ENCODE measurements around the gene KISS1. TPM values are rescaled to one million over a fixed set of nuclear protein-coding genes. Genes with fewer than 3 reads are reported as not detected.
"Not testable (repeated sequence)": the region's sequence is repeated elsewhere in the genome, so short reads cannot be mapped to it uniquely, and the experiment has no call there.

The KISS1 gene, protein sequence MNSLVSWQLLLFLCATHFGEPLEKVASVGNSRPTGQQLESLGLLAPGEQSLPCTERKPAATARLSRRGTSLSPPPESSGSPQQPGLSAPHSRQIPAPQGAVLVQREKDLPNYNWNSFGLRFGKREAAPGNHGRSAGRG
- not detected in 2 replicates for total RNA-seq (2014; rRNA removed; shearing (Covaris generic); ENCODE audit: low replicate concordance)

DNA sequence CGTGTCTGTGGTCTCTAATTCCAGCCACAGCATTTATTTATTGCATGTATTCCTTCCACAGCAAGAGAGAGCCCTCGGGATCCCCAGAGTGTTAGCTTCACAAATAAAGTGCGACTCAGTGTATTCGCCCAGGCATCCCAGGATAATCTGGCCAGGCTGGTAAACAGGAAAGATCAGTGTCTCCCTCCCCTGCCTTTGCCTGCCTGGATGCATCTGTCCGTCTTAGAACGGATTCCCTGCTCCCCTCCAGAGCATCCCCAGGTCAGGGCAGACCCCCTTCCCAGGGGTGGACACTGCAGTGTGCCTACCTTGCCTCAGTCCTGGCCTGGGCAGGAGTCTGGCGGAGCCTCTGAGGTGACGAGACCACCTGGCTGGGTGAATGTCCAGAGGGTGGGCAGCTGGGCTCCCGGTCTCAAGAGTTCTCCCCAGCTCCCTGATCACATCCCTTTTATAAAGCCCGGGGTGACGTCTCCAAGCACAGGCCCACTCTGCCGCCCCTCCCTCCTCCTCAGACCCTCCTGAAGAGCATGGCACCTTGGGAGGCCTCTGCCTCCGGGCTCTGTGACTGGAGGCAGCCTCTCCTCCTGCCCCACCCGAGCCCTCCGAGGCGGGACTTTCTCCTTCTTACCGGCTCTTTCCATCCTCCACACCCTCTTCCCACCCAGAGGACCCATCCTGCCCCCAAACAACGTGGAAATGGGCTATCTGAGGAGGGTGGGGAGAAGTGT lies at the start of gene KISS1:
TSS of gene KISS1 (minus strand) at position 424 of the 728 bp plus-strand sequence. CDS start 3,615 bp downstream, outside the sequence.
- H2AFZ ChIP-seq (ENCODE audit: low read length): no peak within 1 kb of the TSS
- H3K4me1 ChIP-seq (ENCODE audit: low read length): no peaks in the 10 kb centered on the region
- no peaks in the 10 kb centered on the region for H3K36me3 ChIP-seq (ENCODE audit: insufficient read depth, low read length)
- no peaks in the 10 kb centered on the region for H3K9me3 ChIP-seq (ENCODE audit: low read length)
- no peak within 1 kb of the TSS for H3K4me3 ChIP-seq (ENCODE audit: low read length)
- no peaks in the 10 kb centered on the region for H4K20me1 ChIP-seq (ENCODE audit: insufficient read depth, low read depth, low read length)
- H3K4me2 ChIP-seq (ENCODE audit: low read depth, low read length, poor library complexity, severe bottlenecking): no peak within 1 kb of the TSS
- no peak within 1 kb of the TSS for H3K9ac ChIP-seq (ENCODE audit: low read length)
- no peaks in the 10 kb centered on the region for H3K9me2 ChIP-seq (replicated peaks; ENCODE audit: insufficient read depth, low read length)
- DNase-seq: no peak
- no peaks in the 10 kb centered on the region for H3K79me2 ChIP-seq (ENCODE audit: low read length)
- no peak within 1 kb of the TSS for H3K27ac ChIP-seq (ENCODE audit: low read length)
- H3K27me3 ChIP-seq (ENCODE audit: low read length): no peaks in the 10 kb centered on the region

DNA sequence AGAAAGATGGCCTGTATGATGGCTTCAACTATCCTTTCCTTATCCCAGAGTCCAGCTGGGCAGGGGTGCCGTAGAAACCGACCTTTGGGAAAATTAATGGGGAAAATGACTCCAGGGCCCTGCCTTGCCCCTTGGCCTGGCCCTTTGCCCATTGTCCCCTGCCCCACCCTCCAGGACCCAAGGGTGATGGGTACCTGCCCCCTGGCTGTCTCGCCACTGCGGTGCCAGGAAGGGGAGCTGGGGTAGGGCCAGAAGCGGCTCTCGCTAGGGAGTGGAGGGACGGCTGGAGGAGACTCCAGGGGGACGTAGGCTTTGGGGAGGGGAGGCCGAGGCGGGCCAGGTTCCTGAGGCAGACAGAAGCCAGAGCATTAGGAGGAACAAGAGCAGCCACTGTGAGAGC lies 46.6 kb upstream of the KISS1 start:
- H3K36me3 ChIP-seq (ENCODE audit: insufficient read depth, low read length): no peaks in the 10 kb centered on the region
- H3K4me2 ChIP-seq (ENCODE audit: low read depth, low read length, poor library complexity, severe bottlenecking): no peak overlapping the region
- no peaks in the 10 kb centered on the region for H3K9me2 ChIP-seq (replicated peaks; ENCODE audit: insufficient read depth, low read length)
- H3K79me2 ChIP-seq (ENCODE audit: low read length): no peaks in the 10 kb centered on the region
- H3K27me3 ChIP-seq (ENCODE audit: low read length): no peaks in the 10 kb centered on the region
- no peak overlapping the region for H3K9ac ChIP-seq (ENCODE audit: low read length)
- H3K4me1 ChIP-seq (ENCODE audit: low read length): no peaks in the 10 kb centered on the region
- H3K9me3 ChIP-seq (ENCODE audit: low read length): no peaks in the 10 kb centered on the region
- DNase-seq: no peak
- no peak overlapping the region for H2AFZ ChIP-seq (ENCODE audit: low read length)
- H3K27ac ChIP-seq (ENCODE audit: low read length): no peak overlapping the region
- H4K20me1 ChIP-seq (ENCODE audit: insufficient read depth, low read depth, low read length): no peaks in the 10 kb centered on the region
- no peak overlapping the region for H3K4me3 ChIP-seq (ENCODE audit: low read length)

DNA sequence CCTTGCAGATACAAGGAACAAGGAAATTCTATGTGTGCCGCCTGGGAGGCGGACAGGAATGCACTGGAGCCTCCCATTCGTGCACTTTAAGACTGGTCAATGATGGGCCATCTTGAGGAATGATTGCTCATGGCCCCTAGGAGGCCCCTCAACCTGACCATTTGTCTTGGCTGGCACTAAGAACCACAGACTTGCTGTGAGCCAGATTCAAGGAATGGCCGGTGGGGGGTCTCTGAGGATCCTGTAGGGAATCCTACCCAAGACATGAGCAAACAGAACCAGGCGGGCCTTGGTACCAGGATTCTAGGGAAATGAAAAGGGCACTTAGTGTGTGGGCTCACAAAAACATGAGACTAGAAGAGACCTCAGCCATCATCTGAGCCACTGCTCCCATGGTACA lies 45.6 kb upstream of the KISS1 start:
- Histone ChIP-seq H3K79me2 (ENCODE audit: low read length) (no peaks in the 10 kb centered on the region), H3K36me3 (ENCODE audit: insufficient read depth, low read length) (no peaks in the 10 kb centered on the region), H3K4me3 (ENCODE audit: low read length) (no peak overlapping the region), H3K9me2 (replicated peaks; ENCODE audit: insufficient read depth, low read length) (no peaks in the 10 kb centered on the region), H3K27ac (ENCODE audit: low read length) (no peak overlapping the region), H3K4me2 (ENCODE audit: low read depth, low read length, poor library complexity, severe bottlenecking) (no peak overlapping the region), H2AFZ (ENCODE audit: low read length) (no peak overlapping the region), H3K4me1 (ENCODE audit: low read length) (no peaks in the 10 kb centered on the region), H3K27me3 (ENCODE audit: low read length) (no peaks in the 10 kb centered on the region), H4K20me1 (ENCODE audit: insufficient read depth, low read depth, low read length) (no peaks in the 10 kb centered on the region), H3K9ac (ENCODE audit: low read length) (no peak overlapping the region), H3K9me3 (ENCODE audit: low read length) (no peaks in the 10 kb centered on the region)
- no peak for DNase-seq

DNA sequence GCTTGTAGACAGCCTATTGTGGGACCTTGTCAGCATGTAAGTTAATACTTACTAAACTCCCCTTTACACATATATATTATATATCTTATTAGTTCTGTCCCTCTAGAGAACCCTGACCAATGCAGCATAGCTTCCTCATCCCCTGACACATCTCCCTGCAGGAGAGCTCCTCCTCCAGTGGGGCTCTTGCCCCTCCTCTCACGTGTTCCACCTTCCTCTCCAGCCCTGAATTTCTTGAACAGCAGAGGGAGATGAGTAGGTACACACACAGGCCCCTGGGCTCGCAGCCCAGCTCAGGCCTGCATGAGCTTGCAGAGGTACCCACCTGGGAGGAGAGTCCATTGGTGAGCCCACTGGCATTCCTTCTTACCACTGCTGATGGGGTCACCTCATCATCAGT lies 44.8 kb upstream of the KISS1 start:
- DNase-seq: peak; percentile 45
- H3K4me2 ChIP-seq (ENCODE audit: low read depth, low read length, poor library complexity, severe bottlenecking): no peak overlapping the region
- no peaks in the 10 kb centered on the region for H3K9me3 ChIP-seq (ENCODE audit: low read length)
- no peak overlapping the region for H2AFZ ChIP-seq (ENCODE audit: low read length)
- no peaks in the 10 kb centered on the region for H3K4me1 ChIP-seq (ENCODE audit: low read length)
- no peaks in the 10 kb centered on the region for H3K79me2 ChIP-seq (ENCODE audit: low read length)
- no peak overlapping the region for H3K9ac ChIP-seq (ENCODE audit: low read length)
- H3K4me3 ChIP-seq (ENCODE audit: low read length): no peak overlapping the region
- no peaks in the 10 kb centered on the region for H4K20me1 ChIP-seq (ENCODE audit: insufficient read depth, low read depth, low read length)
- H3K36me3 ChIP-seq (ENCODE audit: insufficient read depth, low read length): no peaks in the 10 kb centered on the region
- H3K9me2 ChIP-seq (replicated peaks; ENCODE audit: insufficient read depth, low read length): no peaks in the 10 kb centered on the region
- H3K27me3 ChIP-seq (ENCODE audit: low read length): no peaks in the 10 kb centered on the region
- H3K27ac ChIP-seq (ENCODE audit: low read length): no peak overlapping the region

DNA sequence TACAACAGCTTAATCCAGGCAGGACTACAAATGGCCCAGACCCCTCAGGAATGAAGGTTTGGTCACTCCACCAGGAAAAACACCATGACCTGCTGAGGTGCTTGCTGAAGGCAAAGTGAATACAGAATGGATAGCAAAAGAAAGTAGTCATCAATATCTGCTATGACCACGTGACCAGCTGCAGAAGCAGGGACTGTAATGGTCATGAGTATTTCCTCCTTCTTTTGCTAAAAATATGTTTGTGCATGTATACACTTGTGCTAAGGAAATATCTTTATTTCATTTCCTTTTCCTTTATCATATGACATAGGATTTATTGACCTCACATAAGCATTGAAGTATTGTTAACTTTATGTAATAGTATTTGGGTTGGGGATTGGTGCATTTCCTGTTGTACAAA lies 43.9 kb upstream of the KISS1 start:
- no peak overlapping the region for H3K27ac ChIP-seq (ENCODE audit: low read length)
- no peak overlapping the region for H3K9ac ChIP-seq (ENCODE audit: low read length)
- no peaks in the 10 kb centered on the region for H3K79me2 ChIP-seq (ENCODE audit: low read length)
- no peaks in the 10 kb centered on the region for H3K4me1 ChIP-seq (ENCODE audit: low read length)
- H3K36me3 ChIP-seq (ENCODE audit: insufficient read depth, low read length): no peaks in the 10 kb centered on the region
- no peaks in the 10 kb centered on the region for H3K9me3 ChIP-seq (ENCODE audit: low read length)
- H3K27me3 ChIP-seq (ENCODE audit: low read length): no peaks in the 10 kb centered on the region
- H3K4me3 ChIP-seq (ENCODE audit: low read length): no peak overlapping the region
- H2AFZ ChIP-seq (ENCODE audit: low read length): no peak overlapping the region
- no peaks in the 10 kb centered on the region for H4K20me1 ChIP-seq (ENCODE audit: insufficient read depth, low read depth, low read length)
- no peak for DNase-seq
- H3K4me2 ChIP-seq (ENCODE audit: low read depth, low read length, poor library complexity, severe bottlenecking): no peak overlapping the region
- H3K9me2 ChIP-seq (replicated peaks; ENCODE audit: insufficient read depth, low read length): no peaks in the 10 kb centered on the region

DNA sequence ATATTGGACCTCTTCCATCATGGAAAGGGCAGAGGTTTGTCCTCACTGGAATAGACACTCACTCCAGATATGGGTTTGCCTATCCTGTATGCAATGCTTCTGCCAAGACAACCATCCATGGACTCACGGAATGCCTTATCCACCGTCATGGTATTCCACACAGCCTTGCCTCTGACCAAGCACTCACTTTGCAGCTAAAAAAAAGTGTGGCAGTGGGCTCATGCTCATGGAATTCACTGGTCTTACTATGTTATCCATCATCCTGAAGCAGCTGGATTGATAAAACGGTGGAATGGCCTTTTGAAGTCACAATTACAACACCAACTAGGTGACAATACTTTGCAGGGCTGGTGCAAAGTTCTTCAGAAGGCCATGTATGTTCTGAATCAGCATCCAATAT lies 43.1 kb upstream of the KISS1 start:
- not testable (repeated sequence) for H3K9me2 ChIP-seq (replicated peaks; ENCODE audit: insufficient read depth, low read length); H2AFZ ChIP-seq (ENCODE audit: low read length); H3K4me3 ChIP-seq (ENCODE audit: low read length); H3K27ac ChIP-seq (ENCODE audit: low read length); H3K4me1 ChIP-seq (ENCODE audit: low read length); H3K27me3 ChIP-seq (ENCODE audit: low read length); DNase-seq; H3K36me3 ChIP-seq (ENCODE audit: insufficient read depth, low read length); H4K20me1 ChIP-seq (ENCODE audit: insufficient read depth, low read depth, low read length); H3K79me2 ChIP-seq (ENCODE audit: low read length); H3K9me3 ChIP-seq (ENCODE audit: low read length); H3K9ac ChIP-seq (ENCODE audit: low read length); H3K4me2 ChIP-seq (ENCODE audit: low read depth, low read length, poor library complexity, severe bottlenecking)

DNA sequence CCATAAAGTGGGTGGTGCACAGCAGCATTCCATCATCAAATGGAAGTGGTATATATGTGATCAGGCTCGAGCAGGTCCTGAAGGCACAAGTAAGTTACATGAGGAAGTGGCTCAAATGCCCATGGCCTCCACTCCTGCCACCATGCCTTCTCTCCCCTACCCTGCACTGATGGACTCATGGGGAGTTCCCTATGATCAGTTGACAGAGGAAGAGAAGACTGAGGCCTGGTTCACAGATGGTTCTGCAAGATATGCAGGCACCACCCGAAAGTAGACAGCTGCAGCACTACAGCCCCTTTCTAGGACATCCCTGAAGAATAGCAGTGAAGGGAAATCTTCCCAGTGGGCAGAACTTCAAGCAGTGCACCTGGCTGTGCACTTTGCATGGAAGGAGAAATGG lies 42.2 kb upstream of the KISS1 start:
- not testable (repeated sequence) for H3K79me2 ChIP-seq (ENCODE audit: low read length); H3K27me3 ChIP-seq (ENCODE audit: low read length); H3K9me3 ChIP-seq (ENCODE audit: low read length); H3K27ac ChIP-seq (ENCODE audit: low read length); H3K36me3 ChIP-seq (ENCODE audit: insufficient read depth, low read length); H3K9ac ChIP-seq (ENCODE audit: low read length); H2AFZ ChIP-seq (ENCODE audit: low read length); H4K20me1 ChIP-seq (ENCODE audit: insufficient read depth, low read depth, low read length); H3K4me1 ChIP-seq (ENCODE audit: low read length); H3K4me3 ChIP-seq (ENCODE audit: low read length); DNase-seq; H3K4me2 ChIP-seq (ENCODE audit: low read depth, low read length, poor library complexity, severe bottlenecking); H3K9me2 ChIP-seq (replicated peaks; ENCODE audit: insufficient read depth, low read length)

DNA sequence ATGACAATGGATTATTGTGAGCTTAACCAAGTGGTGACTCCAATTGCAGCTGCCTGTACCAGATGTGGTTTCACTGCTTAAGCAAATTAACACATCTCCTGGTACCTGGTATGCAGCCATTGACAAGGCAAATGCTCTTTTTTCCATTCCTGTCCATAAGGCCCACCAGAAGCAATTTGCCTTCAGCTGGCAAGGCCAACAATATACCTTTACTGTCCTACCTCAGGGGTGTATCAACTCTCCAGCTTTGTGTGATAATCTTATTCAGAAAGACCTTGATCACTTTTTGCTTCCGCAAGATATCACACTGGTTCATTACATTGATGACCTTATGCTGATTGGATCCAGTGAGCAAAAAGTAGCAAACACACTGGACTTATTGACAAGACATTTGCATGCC lies 41.2 kb upstream of the KISS1 start:
- DNase-seq; H4K20me1 ChIP-seq (ENCODE audit: insufficient read depth, low read depth, low read length); H3K4me2 ChIP-seq (ENCODE audit: low read depth, low read length, poor library complexity, severe bottlenecking); H3K4me1 ChIP-seq (ENCODE audit: low read length); H3K4me3 ChIP-seq (ENCODE audit: low read length); H3K9me3 ChIP-seq (ENCODE audit: low read length); H3K36me3 ChIP-seq (ENCODE audit: insufficient read depth, low read length); H3K27me3 ChIP-seq (ENCODE audit: low read length); H3K79me2 ChIP-seq (ENCODE audit: low read length); H2AFZ ChIP-seq (ENCODE audit: low read length); H3K27ac ChIP-seq (ENCODE audit: low read length); H3K9ac ChIP-seq (ENCODE audit: low read length); H3K9me2 ChIP-seq (replicated peaks; ENCODE audit: insufficient read depth, low read length): not testable (repeated sequence)

All from Karpas-422 (cell line).